K562 (cell line): ENCODE measurements around the gene SUN5. TPM values are rescaled to one million over a fixed set of nuclear protein-coding genes. Genes with fewer than 3 reads are reported as not detected.
A peak's percentile ranks its signal among the peaks of the same experiment; 100 is the strongest.

ENCODE experiments used
- CBFA2T3 ChIP-seq: fragments of 450-650 bp; IDR thresholded peaks from 2 replicates; pipeline ENCODE4 v1.6.1; 2017
- CEBPB ChIP-seq: fragments of 450-650 bp; IDR thresholded peaks from 2 replicates; pipeline ENCODE4 v1.6.1; 2016; ENCODE audit warnings: missing genetic modification characterization, missing compliant biosample characterization
- CTCFL ChIP-seq: IDR thresholded peaks from 2 replicates; pipeline ENCODE4 v1.6.1; 2011; ENCODE audit warnings: borderline replicate concordance, low read depth, mild to moderate bottlenecking, moderate library complexity, low read length; ENCODE audit not compliant: insufficient read depth, poor library complexity, severe bottlenecking
- MLX ChIP-seq, 2 experiments: fragments of 450-650 bp in 1 of 2; sonication (generic) in 1 of 2; formaldehyde crosslinking; conservative IDR thresholded peaks; 2 replicates each; pipeline versions ENCODE4 v1.4.0 to v1.8.1; 2020 to 2022; ENCODE audit warnings: mild to moderate bottlenecking in 1 of 2, missing genetic modification reagents in 1 of 2
- MTA1 ChIP-seq: fragments of 450-650 bp; IDR thresholded peaks from 2 replicates; pipeline ENCODE4 v1.6.1; 2017; ENCODE audit warnings: borderline replicate concordance
- NFE2L1 ChIP-seq: fragments of 450-650 bp; IDR thresholded peaks from 2 replicates; pipeline ENCODE4 v1.6.1; 2016; ENCODE audit warnings: missing genetic modification characterization, low read depth, mild to moderate bottlenecking, missing compliant biosample characterization, moderate library complexity, borderline replicate concordance
- NFIX ChIP-seq: fragments of 250-450 bp; sonication (Bioruptor Pico); IDR thresholded peaks from 2 replicates; pipeline ENCODE4 v1.4.0; 2020; ENCODE audit warnings: low read depth, mild to moderate bottlenecking, moderate library complexity
- PML ChIP-seq: IDR thresholded peaks from 2 replicates; pipeline ENCODE4 v1.6.1; 2012; ENCODE audit warnings: low read length, inconsistent platforms
- PTTG1 ChIP-seq: fragments of 450-650 bp; IDR thresholded peaks from 2 replicates; pipeline ENCODE4 v1.6.1; 2016; ENCODE audit warnings: low read depth, mild to moderate bottlenecking, missing genetic modification characterization, missing compliant biosample characterization
- RFX1 ChIP-seq: fragments of 450-650 bp; IDR thresholded peaks from 2 replicates; pipeline ENCODE4 v1.6.1; 2016; ENCODE audit warnings: mild to moderate bottlenecking, moderate library complexity
- TSC22D4 ChIP-seq: fragments of 450-650 bp; IDR thresholded peaks from 2 replicates; pipeline ENCODE4 v1.6.1; 2016; ENCODE audit warnings: missing genetic modification characterization, missing biosample characterization, control low read depth
- UBTF ChIP-seq, 2 experiments: IDR thresholded peaks; 2 replicates each; pipeline ENCODE4 v1.6.1; 2012; ENCODE audit warnings: improper control_type of control experiment in 2 of 2, low read depth in 2 of 2, low read length in 2 of 2, borderline replicate concordance in 1 of 2
- YY1 ChIP-seq, 3 experiments: IDR thresholded peaks; 2 replicates each; pipeline ENCODE4 v1.6.1; 2011; ENCODE audit warnings: low read length in 2 of 3, mild to moderate bottlenecking in 2 of 3, moderate library complexity in 2 of 3, borderline replicate concordance in 1 of 3, control low read depth in 1 of 3, low read depth in 1 of 3; ENCODE audit not compliant: insufficient read depth in 3 of 3, insufficient replicate concordance in 2 of 3, control insufficient read depth in 1 of 3, insufficient read length in 1 of 3; ENCODE audit errors: extremely low read depth in 1 of 3
- ZNF133 ChIP-seq: fragments of 250-450 bp; sonication (Bioruptor Pico); IDR thresholded peaks from 2 replicates; pipeline ENCODE4 v1.4.0; 2020; ENCODE audit warnings: mild to moderate bottlenecking
- ZNF324 ChIP-seq: fragments of 250-450 bp; sonication (Bioruptor Pico); IDR thresholded peaks from 2 replicates; pipeline ENCODE4 v1.4.0; 2020; ENCODE audit warnings: mild to moderate bottlenecking
- ZNF830 ChIP-seq: fragments of 250-450 bp; sonication (Bioruptor Pico); IDR thresholded peaks from 2 replicates; pipeline ENCODE4 v1.5.0; 2021; ENCODE audit warnings: mild to moderate bottlenecking
- polyA plus RNA-seq, 8 experiments: library from polyadenylated mRNA; depleted of rRNA in 4 of 8; stranded (reverse) in 5 of 8; unstranded in 3 of 8; fragments of >200 nt; fragmentation: Nextera tagmentation in 2 of 8; fragmentation: Illumina TruSeq in 1 of 8; extraction: Ambion mirVana in 2 of 8; extraction: Trizol in 1 of 8; gene quantifications; 2 replicates each; pipeline versions ENCODE4 v1.2.1 to v1.2.3, GENCODE V29; 2011 to 2014; ENCODE audit warnings: inconsistent platforms in 1 of 8, missing spikeins in 1 of 8
- total RNA-seq, 7 experiments: library from RNA; depleted of rRNA in 6 of 7; stranded (reverse); fragments of >200 nt in 6 of 7; fragmentation: Illumina TruSeq in 2 of 7; extraction: Trizol in 2 of 7; gene quantifications; 2 replicates each; pipeline versions ENCODE4 v1.2.1 to v1.2.3, GENCODE V29; 2011 to 2021; ENCODE audit warnings: low replicate concordance in 1 of 7

SUN5 gene
- total and polyA plus RNA-seq, 9 of the 15 experiments (the other 6 are each of a cell fraction or from before 2014, with no cell fraction given), result not detected

- TF ChIP-seq CTCFL, result peak; percentile 21
- 0 out of 4 replicates have a peak, but pooled peaks of 1 of the 2 experiments have one; percentile 58 for TF ChIP-seq UBTF (IDR thresholded peaks at IDR 0.05; ENCODE audit: borderline replicate concordance in 1 of 2, low read depth in 2 of 2, low read length in 2 of 2)
- no peak for TF ChIP-seq TSC22D4
- TF ChIP-seq NFIX (CRISPR knock-in tag), result no peak
- no peak for TF ChIP-seq MLX (CRISPR knock-in tag; conservative IDR thresholded peaks at IDR 0.05)
- no peak for TF ChIP-seq ZNF324
- no peak for TF ChIP-seq ZNF133 (CRISPR knock-in tag)
- no peak for TF ChIP-seq ZNF830
- TF ChIP-seq NFE2L1 (tag), result no peak
- peak; percentile 42 for TF ChIP-seq CBFA2T3
- no peak for TF ChIP-seq PTTG1
- peak in 1 of 3 experiments; percentile 12 for TF ChIP-seq YY1 (IDR thresholded peaks at IDR 0.05; ENCODE audit: borderline replicate concordance in 1 of 3, control insufficient read depth in 1 of 3, extremely low read depth in 1 of 3, insufficient read depth in 3 of 3, insufficient read length in 1 of 3, insufficient replicate concordance in 2 of 3, low read depth in 1 of 3, low read length in 2 of 3)
- TF ChIP-seq PML, result no peak
- no peak for TF ChIP-seq RFX1
- TF ChIP-seq MTA1, result no peak
- TF ChIP-seq CEBPB, result no peak
These were observed 44.6 kb downstream of the SUN5 start (continued) for GRCh38 chr20:32959351-32960221.
